DLD1 (cell line): ENCODE measurements around the gene KMT2D.

Source experiments
- in situ Hi-C: cut with HindIII; loops from 2 replicates; pipeline ENCODE4 v1.10.0; 2017; ENCODE audit warnings: low sequenced_read_pairs

Gene KMT2D

GRCh38 chr12:49036029-49036428, 24.6 kb downstream of the KMT2D start:
- in situ Hi-C loops = no loop called here

- in situ Hi-C loops = no loop called here
These were observed 26.3 kb downstream of the KMT2D start for GRCh38 chr12:49034286-49034622.

- in situ Hi-C loops = no loop called here
These were observed 26.8 kb downstream of the KMT2D start for GRCh38 chr12:49033611-49034285.

GRCh38 chr12:49032679-49033447, 27.7 kb downstream of the KMT2D start:
- in situ Hi-C loops = no loop called here

GRCh38 chr12:49032276-49032675, 28.3 kb downstream of the KMT2D start:
- in situ Hi-C loops = no loop called here

- in situ Hi-C loops = no loop called here
These were observed 28.9 kb downstream of the KMT2D start for GRCh38 chr12:49031573-49032161.

- in situ Hi-C loops = no loop called here
These were observed 29.7 kb downstream of the KMT2D start for GRCh38 chr12:49030714-49031572.

GRCh38 chr12:49030119-49030518, 30.5 kb downstream of the KMT2D start:
- in situ Hi-C loops = no loop called here

- in situ Hi-C loops = no loop called here
These were observed 31.8 kb downstream of the KMT2D start for GRCh38 chr12:49028666-49029275.

- in situ Hi-C loops = no loop called here
These were observed 32.6 kb downstream of the KMT2D start for GRCh38 chr12:49027846-49028555.

- in situ Hi-C loops = no loop called here
These were observed 33.7 kb downstream of the KMT2D start for GRCh38 chr12:49026678-49027480.

- in situ Hi-C loops = no loop called here
These were observed 34.5 kb downstream of the KMT2D start for GRCh38 chr12:49026101-49026500.

- in situ Hi-C loops = no loop called here
These were observed 35.1 kb downstream of the KMT2D start for GRCh38 chr12:49025463-49025862.

- in situ Hi-C loops = no loop called here
These were observed 36.1 kb downstream of the KMT2D start for GRCh38 chr12:49024543-49024942.

- in situ Hi-C loops = no loop called here
These were observed 36.8 kb downstream of the KMT2D start for GRCh38 chr12:49023812-49024211.

- in situ Hi-C loops = no loop called here
These were observed 37.9 kb downstream of the KMT2D start for GRCh38 chr12:49022558-49023178.

GRCh38 chr12:49021292-49021915, 39.2 kb downstream of the KMT2D start:
- in situ Hi-C loops = no loop called here

- in situ Hi-C loops = no loop called here
These were observed 40.2 kb downstream of the KMT2D start for GRCh38 chr12:49020441-49020840.
